Measurements from ENCODE around the gene ADAM8. TPM values are rescaled to one million over a fixed set of nuclear protein-coding genes. Genes with fewer than 3 reads are reported as not detected.

The ADAM8 gene
- 1.2 to 2.9 TPM (median 2.6 TPM) in 5 replicates for total RNA-seq (2022; extraction: Qiagen RNA extraction)

DNA sequence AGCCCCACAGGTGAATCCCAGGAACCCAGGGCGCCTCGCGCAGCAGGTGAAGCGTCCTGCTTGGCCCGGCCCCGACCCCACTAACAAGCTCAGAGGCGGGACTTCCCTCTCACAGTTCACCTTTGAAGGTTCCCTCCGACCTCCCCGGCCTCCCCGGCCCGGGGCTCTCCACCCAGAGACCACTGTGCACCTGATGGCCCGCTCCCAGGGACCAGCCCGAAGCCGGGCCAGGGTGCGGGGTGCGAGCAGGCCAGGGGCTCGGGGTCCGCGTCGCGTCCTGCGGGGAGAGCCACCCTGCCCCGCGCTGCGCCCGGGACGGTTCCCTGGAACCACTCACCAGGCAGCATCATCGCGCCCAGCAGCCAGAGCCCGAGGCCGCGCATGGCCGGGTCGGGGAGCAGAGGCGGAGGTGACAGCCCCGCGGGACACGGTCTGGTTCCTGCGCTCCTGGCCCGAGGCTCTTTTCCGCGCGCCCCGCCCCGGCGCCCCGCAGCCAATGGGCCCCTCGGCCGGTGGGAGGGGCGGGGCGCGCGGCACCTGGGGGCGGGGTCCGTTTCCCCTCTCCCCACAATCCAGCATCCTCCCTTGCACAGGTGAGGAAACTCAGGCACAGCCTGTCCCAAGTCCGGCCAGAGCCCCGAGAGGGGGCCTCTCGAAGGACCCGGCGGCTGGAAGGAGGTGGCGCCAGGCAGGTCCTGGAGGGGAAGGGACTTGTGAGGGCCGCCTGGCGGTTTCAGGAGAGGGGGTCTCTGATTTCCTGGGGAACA, at the start of gene ADAM8:
Gene ADAM8, minus strand, starts transcription at position 434 of the 767 bp plus-strand sequence. Its CDS starts 51 bp downstream, at position 383.

DNA sequence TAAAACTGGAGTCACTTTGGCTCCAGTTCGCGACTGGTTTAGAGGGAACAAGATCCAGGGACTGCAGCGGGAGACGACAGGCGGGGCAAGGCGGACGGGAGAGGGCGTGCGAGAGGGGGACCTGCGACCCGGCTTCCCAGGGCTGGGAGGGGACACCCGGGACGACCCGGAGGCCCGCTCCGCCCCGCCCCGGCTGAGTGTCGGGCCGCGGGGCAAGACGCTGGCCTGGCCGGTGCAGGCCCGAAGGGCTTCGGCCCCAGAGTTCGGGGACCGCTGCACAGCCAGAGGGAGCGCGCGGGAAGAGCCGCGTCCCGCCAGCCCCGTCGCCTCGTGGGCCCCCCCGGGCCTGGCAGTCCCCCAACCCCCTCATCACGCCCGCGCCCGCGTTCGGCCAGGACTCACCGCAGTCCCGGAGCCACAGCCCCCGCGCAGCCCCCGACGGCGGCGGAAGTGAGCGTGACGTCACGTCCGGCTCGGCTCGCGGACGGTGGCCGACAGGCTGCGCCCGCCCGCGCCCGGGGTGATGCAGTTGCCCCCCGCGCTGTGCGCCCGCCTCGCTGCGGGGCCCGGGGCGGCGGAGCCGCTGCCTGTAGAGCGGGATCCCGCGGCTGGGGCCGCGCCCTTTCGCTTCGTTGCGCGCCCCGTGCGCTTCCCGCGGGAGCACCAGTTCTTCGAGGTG, 31.9 kb upstream of the ADAM8 start, which contains the start of the genes TUBGCP2 and ZNF511:
Gene TUBGCP2, minus strand, starts transcription at position 452 of the 679 bp plus-strand sequence. CDS start 5,931 bp downstream, outside the sequence.
Gene ZNF511, plus strand, starts transcription at position 494 of the 679 bp plus-strand sequence. Its CDS starts 30 bp downstream, at position 524.

DNA sequence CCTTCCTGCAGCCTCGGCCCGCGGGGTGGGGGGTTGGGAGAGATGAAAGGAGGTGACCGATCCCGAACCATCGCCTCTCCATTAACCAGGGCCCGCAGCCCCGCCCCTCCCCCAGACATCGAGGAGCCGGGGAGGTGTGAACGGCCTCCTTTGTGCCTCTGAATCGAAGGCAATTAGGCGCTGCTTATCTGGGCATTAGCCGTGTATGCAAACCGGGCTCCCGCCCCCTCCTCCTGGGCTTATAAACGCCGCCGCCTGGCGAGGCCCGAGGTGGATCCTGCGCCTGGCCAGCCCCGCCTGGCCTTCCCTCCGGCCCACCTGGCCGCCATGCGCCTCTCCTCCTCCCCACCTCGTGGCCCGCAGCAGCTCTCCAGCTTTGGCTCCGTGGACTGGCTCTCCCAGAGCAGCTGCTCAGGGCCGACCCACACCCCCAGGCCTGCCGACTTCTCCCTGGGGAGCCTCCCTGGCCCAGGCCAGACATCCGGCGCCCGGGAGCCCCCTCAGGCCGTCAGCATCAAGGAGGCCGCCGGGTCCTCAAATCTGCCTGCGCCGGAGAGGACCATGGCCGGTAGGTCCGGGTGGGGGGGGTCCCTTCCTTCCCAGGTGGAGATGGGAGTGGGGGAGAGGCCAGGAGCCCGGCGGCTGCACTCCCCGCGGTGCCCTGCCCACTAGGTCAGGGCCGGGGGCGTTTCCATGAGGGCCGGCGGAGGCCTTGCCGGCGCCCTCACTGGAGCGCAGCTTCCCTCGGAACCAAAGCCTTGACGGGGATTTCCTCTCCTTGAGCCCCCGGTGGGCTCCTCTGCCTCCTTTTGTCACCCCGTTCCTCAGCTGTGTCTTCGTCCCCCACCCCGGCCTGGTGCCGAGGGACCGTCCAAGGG, 38.8 kb downstream of the ADAM8 start, which contains the start of gene VENTX:
Gene VENTX, plus strand, starts transcription at position 268 of the 878 bp plus-strand sequence. Its CDS starts 60 bp downstream, at position 328.

DNA sequence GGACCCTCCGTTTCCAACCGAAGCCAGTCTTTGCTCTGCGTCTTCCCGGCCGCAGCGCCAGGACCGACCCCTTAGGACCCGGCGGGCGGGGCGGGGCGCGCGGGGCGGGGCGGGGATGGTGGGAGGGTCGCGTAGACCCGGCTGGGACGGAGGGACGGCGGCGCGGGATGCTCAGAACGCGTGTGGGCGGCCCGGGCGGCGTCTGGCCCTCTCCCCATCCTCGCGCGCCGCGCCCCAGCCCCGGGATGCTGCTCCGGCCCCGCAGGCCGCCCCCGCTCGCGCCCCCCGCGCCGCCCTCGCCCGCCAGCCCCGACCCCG, 46.7 kb downstream of the ADAM8 start, which contains the start of gene UTF1:
Gene UTF1, plus strand, starts transcription at position 174 of the 318 bp plus-strand sequence. Its CDS starts 72 bp downstream, at position 246.

Other genes starting within 250 kb of the ADAM8 start
- 0.24 to 0.44 TPM (median 0.34 TPM) in 5 replicates for gene ADGRA1, start 188.9 kb downstream of the ADAM8 start, total RNA-seq (2022; extraction: Qiagen RNA extraction)
- 0.60 to 1.5 TPM (median 1.3 TPM) in 5 replicates for gene KNDC1, start 116.6 kb downstream of the ADAM8 start, total RNA-seq (2022; extraction: Qiagen RNA extraction)
- gene UTF1, start 46.7 kb downstream of the ADAM8 start, total RNA-seq (2022; extraction: Qiagen RNA extraction), result not detected in 5 replicates
- gene VENTX, start 39.0 kb downstream of the ADAM8 start, total RNA-seq (2022; extraction: Qiagen RNA extraction), result not detected in 5 replicates
- gene TUBGCP2, start 32.0 kb upstream of the ADAM8 start, total RNA-seq (2022; extraction: Qiagen RNA extraction), result 36.0 to 38.5 TPM (median 37.2 TPM) in 5 replicates
- 60.8 to 75.5 TPM (median 68.0 TPM) in 5 replicates for gene ZNF511, start 32.0 kb upstream of the ADAM8 start, total RNA-seq (2022; extraction: Qiagen RNA extraction)
- gene CALY, start 60.0 kb upstream of the ADAM8 start, total RNA-seq (2022; extraction: Qiagen RNA extraction), result 0.30 to 0.52 TPM (median 0.46 TPM) in 5 replicates
- gene PRAP1, start 70.5 kb upstream of the ADAM8 start, total RNA-seq (2022; extraction: Qiagen RNA extraction), result 0.09 to 0.21 TPM (median 0.13 TPM) in 3 of 5 replicates, not detected in the others
- gene FUOM, start 81.2 kb upstream of the ADAM8 start, total RNA-seq (2022; extraction: Qiagen RNA extraction), result 11.3 to 14.6 TPM (median 13.2 TPM) in 5 replicates
- 130 to 143 TPM (median 133 TPM) in 5 replicates for gene ECHS1, start 96.5 kb upstream of the ADAM8 start, total RNA-seq (2022; extraction: Qiagen RNA extraction)
- gene PAOX, start 102.4 kb upstream of the ADAM8 start, total RNA-seq (2022; extraction: Qiagen RNA extraction), result 1.4 to 2.5 TPM (median 2.0 TPM) in 5 replicates
- 37.9 to 48.9 TPM (median 47.8 TPM) in 5 replicates for gene MTG1, start 117.3 kb upstream of the ADAM8 start, total RNA-seq (2022; extraction: Qiagen RNA extraction)
- gene SPRN, start 147.8 kb upstream of the ADAM8 start, total RNA-seq (2022; extraction: Qiagen RNA extraction), result 0.30 to 0.41 TPM (median 0.33 TPM) in 5 replicates
- 0.14 to 0.33 TPM (median 0.29 TPM) in 5 replicates for gene SCART1, start 177.1 kb upstream of the ADAM8 start, total RNA-seq (2022; extraction: Qiagen RNA extraction)